ENCODE data around the gene BZW2.

DNA sequence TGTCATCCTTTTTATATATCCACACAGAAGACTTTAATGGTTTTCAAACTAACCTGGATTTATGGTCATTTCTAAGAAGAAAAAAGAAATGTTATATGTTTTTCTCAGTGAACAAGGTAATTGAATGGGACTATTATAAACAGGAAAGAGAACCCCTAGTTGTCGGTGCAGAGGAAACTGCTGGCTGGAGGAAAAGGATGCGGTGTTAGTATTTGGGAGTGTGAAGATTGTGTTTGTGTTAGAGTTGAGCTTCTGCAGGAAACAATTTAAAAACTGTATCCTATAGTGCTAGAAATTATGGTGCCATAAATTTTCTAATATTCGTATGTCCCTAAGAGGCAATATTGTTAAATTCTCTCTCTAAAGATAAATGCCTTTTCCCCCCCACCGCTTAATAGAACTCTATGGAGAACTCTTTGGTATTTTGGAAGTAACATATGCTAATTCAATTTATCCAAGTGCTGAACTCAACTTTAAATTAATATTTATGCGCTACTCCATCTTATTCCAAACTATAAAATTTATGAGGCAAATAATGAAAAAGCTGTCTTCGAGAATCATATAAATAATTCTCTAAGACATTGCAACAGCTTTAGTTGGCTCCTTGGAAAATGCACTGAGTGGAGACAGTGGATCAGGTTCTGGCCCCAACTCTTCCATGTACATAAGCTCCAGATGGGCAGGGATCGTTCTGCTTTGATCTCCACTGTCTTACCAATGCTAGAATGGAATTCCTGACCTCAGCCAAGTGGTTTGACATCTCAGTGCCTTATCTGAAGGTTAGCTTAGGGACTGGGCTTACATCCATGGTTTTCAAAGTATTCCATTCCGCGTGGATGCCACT lies 5.6 kb downstream of the BZW2 start:
- TF ChIP-seq POLR2A (IDR thresholded peaks at IDR 0.05; ENCODE audit: low read length) = no peak
- no peak for TF ChIP-seq GATA1 (IDR thresholded peaks at IDR 0.05; ENCODE audit: low read depth, low read length)
